NB4 (cell line): Measurements from ENCODE around the gene SNRNP70.

Source experiments
- CTCF ChIP-seq: IDR thresholded peaks from one replicate; pipeline ENCODE4 v1.5.1; 2012; ENCODE audit warnings: low read depth, low read length
- POLR2A ChIP-seq: IDR thresholded peaks from 2 replicates; pipeline ENCODE4 v1.6.1; 2011; ENCODE audit warnings: mild to moderate bottlenecking; ENCODE audit not compliant: insufficient read length; ENCODE audit errors: extremely low read depth

DNA sequence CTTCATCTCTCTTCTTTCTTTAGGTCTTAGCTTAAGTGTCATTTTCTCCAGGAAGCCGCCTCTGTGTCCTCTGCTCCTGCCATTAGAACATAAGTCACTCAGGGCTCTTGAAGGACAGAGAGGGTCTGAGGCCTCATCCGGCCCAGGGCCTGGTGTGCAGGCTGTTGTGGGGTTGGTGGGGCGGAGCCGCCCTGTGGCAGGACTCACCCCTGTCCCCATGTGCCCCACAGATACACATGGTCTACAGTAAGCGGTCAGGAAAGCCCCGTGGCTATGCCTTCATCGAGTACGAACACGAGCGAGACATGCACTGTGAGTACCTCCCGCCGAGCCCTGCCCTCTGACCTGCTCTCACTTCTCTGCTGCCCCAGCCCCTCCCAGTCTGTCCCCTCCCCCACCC is 15.9 kb downstream of the SNRNP70 start:
- no peak for TF ChIP-seq CTCF
- no peak for TF ChIP-seq POLR2A
